ENCODE data around the gene OXER1.

- TF ChIP-seq POLR2A (IDR thresholded peaks at IDR 0.05): no peak
- TF ChIP-seq CTCF (IDR thresholded peaks at IDR 0.05 in 4 of 5, conservative IDR thresholded peaks at IDR 0.05 in 1 of 5): no peak
Measured at GRCh38 chr2:42752314-42752713, 11.6 kb downstream of the OXER1 start.
